ENCODE measurements around the gene BTBD10.

DNA sequence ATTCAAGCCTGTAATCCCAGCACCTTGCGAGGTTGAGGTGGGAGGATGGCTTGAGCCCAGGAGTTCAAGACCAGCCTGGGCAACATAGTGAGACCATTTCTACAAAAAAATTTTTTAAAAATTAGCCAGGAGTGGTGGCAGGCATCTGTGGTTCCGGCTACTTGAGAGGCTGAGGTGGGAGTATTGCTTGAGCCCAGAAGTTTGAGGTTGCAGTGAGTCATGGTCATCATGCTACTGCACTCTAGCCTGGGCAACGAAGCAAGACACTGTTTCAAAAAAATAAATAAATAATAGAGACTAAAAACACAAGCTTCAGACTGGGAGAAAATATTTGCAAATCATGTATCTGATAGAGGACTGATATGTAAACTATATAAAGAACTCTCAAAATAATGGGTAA is 33.2 kb downstream of the BTBD10 start:
- TF ChIP-seq, protein P1, sequence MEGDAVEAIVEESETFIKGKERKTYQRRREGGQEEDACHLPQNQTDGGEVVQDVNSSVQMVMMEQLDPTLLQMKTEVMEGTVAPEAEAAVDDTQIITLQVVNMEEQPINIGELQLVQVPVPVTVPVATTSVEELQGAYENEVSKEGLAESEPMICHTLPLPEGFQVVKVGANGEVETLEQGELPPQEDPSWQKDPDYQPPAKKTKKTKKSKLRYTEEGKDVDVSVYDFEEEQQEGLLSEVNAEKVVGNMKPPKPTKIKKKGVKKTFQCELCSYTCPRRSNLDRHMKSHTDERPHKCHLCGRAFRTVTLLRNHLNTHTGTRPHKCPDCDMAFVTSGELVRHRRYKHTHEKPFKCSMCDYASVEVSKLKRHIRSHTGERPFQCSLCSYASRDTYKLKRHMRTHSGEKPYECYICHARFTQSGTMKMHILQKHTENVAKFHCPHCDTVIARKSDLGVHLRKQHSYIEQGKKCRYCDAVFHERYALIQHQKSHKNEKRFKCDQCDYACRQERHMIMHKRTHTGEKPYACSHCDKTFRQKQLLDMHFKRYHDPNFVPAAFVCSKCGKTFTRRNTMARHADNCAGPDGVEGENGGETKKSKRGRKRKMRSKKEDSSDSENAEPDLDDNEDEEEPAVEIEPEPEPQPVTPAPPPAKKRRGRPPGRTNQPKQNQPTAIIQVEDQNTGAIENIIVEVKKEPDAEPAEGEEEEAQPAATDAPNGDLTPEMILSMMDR (IDR thresholded peaks at IDR 0.05; ENCODE audit: insufficient read depth, low read length, poor library complexity, severe bottlenecking) = no peak
- TF ChIP-seq EZH2phosphoT487 (conservative IDR thresholded peaks at IDR 0.05; ENCODE audit: low read length) = no peak
